Neural cell (in vitro differentiated cells): Measurements from ENCODE around the gene TMPRSS3. TPM values are rescaled to one million over a fixed set of nuclear protein-coding genes. Genes with fewer than 3 reads are reported as not detected.

ENCODE experiments used
- H2AFZ ChIP-seq: fragments of 200-600, 300-800 bp; sonication (generic), shearing (Covaris generic); 2 replicates; pipeline ENCODE4 v1.6.0; 2014; ENCODE audit warnings: low read depth, mild to moderate bottlenecking, antibody characterized with exemption, low read length, moderate library complexity
- H3F3A ChIP-seq: fragments of 200-600 bp; shearing (Covaris generic); 2 replicates; pipeline ENCODE4 v1.6.1; 2016; ENCODE audit warnings: mild to moderate bottlenecking, moderate library complexity, mixed read lengths, antibody characterized with exemption, low read length; ENCODE audit not compliant: insufficient read depth, poor library complexity, severe bottlenecking
- H3K27ac ChIP-seq: fragments of 200-600, 300-800 bp; sonication (generic), shearing (Covaris generic); 2 replicates; pipeline ENCODE4 v1.5.1; 2014; ENCODE audit warnings: mild to moderate bottlenecking, low read length, moderate library complexity
- H3K27me3 ChIP-seq: fragments of 300-800, 200-600 bp; sonication (generic), shearing (Covaris generic); 2 replicates; pipeline ENCODE4 v1.6.0; 2014; ENCODE audit warnings: mild to moderate bottlenecking, low read depth, low read length, moderate library complexity; ENCODE audit not compliant: insufficient read depth
- H3K36me3 ChIP-seq: fragments of 300-800, 200-600 bp; sonication (generic), shearing (Covaris generic); 2 replicates; pipeline ENCODE4 v1.5.1; 2014; ENCODE audit warnings: mild to moderate bottlenecking, antibody characterized with exemption, low read length, moderate library complexity; ENCODE audit not compliant: insufficient read depth
- H3K4me2 ChIP-seq: fragments of 300-800, 200-600 bp; sonication (generic), shearing (Covaris generic); 2 replicates; pipeline ENCODE4 v1.6.0; 2014; ENCODE audit warnings: mild to moderate bottlenecking, low read length
- H3K4me3 ChIP-seq: fragments of 300-800, 200-600 bp; sonication (generic), shearing (Covaris generic); 2 replicates; pipeline ENCODE4 v1.5.1; 2014; ENCODE audit warnings: mild to moderate bottlenecking, low read length, moderate library complexity
- H3K79me2 ChIP-seq: fragments of 200-600 bp; shearing (Covaris generic); replicated peaks from 2 replicates; pipeline ENCODE4 v1.6.0; 2014; ENCODE audit warnings: mild to moderate bottlenecking, low read length, moderate library complexity; ENCODE audit not compliant: insufficient read depth
- H3K9ac ChIP-seq: fragments of 300-800, 200-600 bp; sonication (generic), shearing (Covaris generic); 2 replicates; pipeline ENCODE4 v1.6.1; 2016; ENCODE audit warnings: mild to moderate bottlenecking, low read length, mixed read lengths
- H3K9me2 ChIP-seq: fragments of 200-600 bp; shearing (Covaris generic); 2 replicates; pipeline ENCODE4 v1.6.1; 2016; ENCODE audit warnings: mild to moderate bottlenecking, low read length, mixed read lengths; ENCODE audit not compliant: insufficient read depth
- H3K9me3 ChIP-seq: fragments of 200-600, 300-800 bp; sonication (generic), shearing (Covaris generic); 2 replicates; pipeline ENCODE4 v1.6.1; 2016; ENCODE audit warnings: mild to moderate bottlenecking, mixed run types, low read length, moderate library complexity, mixed read lengths
- H4K20me1 ChIP-seq: fragments of 200-600 bp; shearing (Covaris generic); 2 replicates; pipeline ENCODE4 v1.6.1; 2016; ENCODE audit warnings: mild to moderate bottlenecking, mixed run types; ENCODE audit not compliant: insufficient read depth
- CTCF ChIP-seq: fragments of 450-650 bp; IDR thresholded peaks from 2 replicates; pipeline ENCODE4 v1.5.1; 2014; ENCODE audit warnings: antibody characterized with exemption, mild to moderate bottlenecking, moderate library complexity; ENCODE audit not compliant: poor library complexity, severe bottlenecking
- EP300 ChIP-seq: fragments of 450-650 bp; conservative IDR thresholded peaks from 2 replicates; pipeline ENCODE4 v1.6.1; 2014; ENCODE audit warnings: antibody characterized with exemption, mild to moderate bottlenecking, moderate library complexity; ENCODE audit not compliant: poor library complexity, severe bottlenecking
- EZH2 ChIP-seq: fragments of 200-600, 300-800 bp; shearing (Covaris generic), sonication (generic); IDR thresholded peaks from 2 replicates; pipeline ENCODE4 v1.6.1; 2014; ENCODE audit warnings: antibody characterized with exemption, low read length, borderline replicate concordance, mild to moderate bottlenecking; ENCODE audit not compliant: insufficient read depth, poor library complexity, severe bottlenecking
- MXI1 ChIP-seq: fragments of 450-650 bp; conservative IDR thresholded peaks from 2 replicates; pipeline ENCODE4 v1.6.1; 2014; ENCODE audit warnings: antibody characterized with exemption, mild to moderate bottlenecking; ENCODE audit not compliant: poor library complexity, severe bottlenecking
- POLR2AphosphoS5 ChIP-seq: IDR thresholded peaks from 2 replicates; pipeline ENCODE4 v1.6.1; 2012
- RAD21 ChIP-seq: fragments of 450-650 bp; conservative IDR thresholded peaks from 2 replicates; pipeline ENCODE4 v1.6.1; 2014; ENCODE audit warnings: antibody characterized with exemption, mild to moderate bottlenecking, moderate library complexity
- REST ChIP-seq: IDR thresholded peaks from 2 replicates; pipeline ENCODE4 v1.6.1; 2012; ENCODE audit warnings: borderline replicate concordance
- SMC3 ChIP-seq: fragments of 450-650 bp; conservative IDR thresholded peaks from 2 replicates; pipeline ENCODE4 v1.6.1; 2014; ENCODE audit warnings: antibody characterized with exemption, mild to moderate bottlenecking, moderate library complexity; ENCODE audit not compliant: poor library complexity
- TAF1 ChIP-seq: IDR thresholded peaks from 2 replicates; pipeline ENCODE4 v1.6.1; 2012; ENCODE audit warnings: low read depth
- polyA plus RNA-seq: library from polyadenylated mRNA; depleted of rRNA; stranded (reverse); fragments of >200 nt; gene quantifications from 2 replicates; pipeline ENCODE4 v1.2.3, GENCODE V29; 2014

TMPRSS3 gene
- polyA plus RNA-seq, 1 donor from 2014 or later = 0.12 TPM

GRCh38 chr21:42433946-42434551 is 38.2 kb upstream of the TMPRSS3 start:
- no peaks in the 10 kb centered on the region for H3K27me3 ChIP-seq
- H3K36me3 ChIP-seq = no peaks in the 10 kb centered on the region
- H4K20me1 ChIP-seq = no peaks in the 10 kb centered on the region
- no peak overlapping the region for H2AFZ ChIP-seq
- no peak overlapping the region for H3K4me3 ChIP-seq
- H3K9me3 ChIP-seq = peaks cover 12% of the 10 kb centered on the region
- no peaks in the 10 kb centered on the region for H3K79me2 ChIP-seq
- H3K27ac ChIP-seq = no peak overlapping the region
- no peaks in the 10 kb centered on the region for H3F3A ChIP-seq
- TF ChIP-seq POLR2AphosphoS5 (no peak), RAD21 (no peak), EP300 (no peak), TAF1 (no peak), EZH2 (no peak), SMC3 (no peak), REST (no peak), CTCF (no peak), MXI1 (no peak)
- no peak overlapping the region for H3K4me2 ChIP-seq
- no peaks in the 10 kb centered on the region for H3K9me2 ChIP-seq
- H3K9ac ChIP-seq = no peak overlapping the region

- H3K9me3 ChIP-seq = peaks cover 12% of the 10 kb centered on the region
- H3F3A ChIP-seq = no peaks in the 10 kb centered on the region
- TF ChIP-seq SMC3 (no peak), POLR2AphosphoS5 (no peak), RAD21 (no peak), EP300 (no peak), TAF1 (no peak), EZH2 (no peak), REST (no peak), CTCF (no peak), MXI1 (no peak)
- no peak overlapping the region for H3K27ac ChIP-seq
- H3K4me3 ChIP-seq = no peak overlapping the region
- H3K27me3 ChIP-seq = no peaks in the 10 kb centered on the region
- no peak overlapping the region for H2AFZ ChIP-seq
- no peak overlapping the region for H3K9ac ChIP-seq
- no peaks in the 10 kb centered on the region for H3K9me2 ChIP-seq
- H3K36me3 ChIP-seq = no peaks in the 10 kb centered on the region
- no peaks in the 10 kb centered on the region for H4K20me1 ChIP-seq
- no peak overlapping the region for H3K4me2 ChIP-seq
- H3K79me2 ChIP-seq = no peaks in the 10 kb centered on the region
Observed at GRCh38 chr21:42432695-42433094, 36.8 kb upstream of the TMPRSS3 start.
